ENCODE measurements around the gene CASKIN2. TPM values are rescaled to one million over a fixed set of nuclear protein-coding genes. Genes with fewer than 3 reads are reported as not detected.

The CASKIN2 gene
- total RNA-seq, 1 donor: 0.10 TPM

DNA sequence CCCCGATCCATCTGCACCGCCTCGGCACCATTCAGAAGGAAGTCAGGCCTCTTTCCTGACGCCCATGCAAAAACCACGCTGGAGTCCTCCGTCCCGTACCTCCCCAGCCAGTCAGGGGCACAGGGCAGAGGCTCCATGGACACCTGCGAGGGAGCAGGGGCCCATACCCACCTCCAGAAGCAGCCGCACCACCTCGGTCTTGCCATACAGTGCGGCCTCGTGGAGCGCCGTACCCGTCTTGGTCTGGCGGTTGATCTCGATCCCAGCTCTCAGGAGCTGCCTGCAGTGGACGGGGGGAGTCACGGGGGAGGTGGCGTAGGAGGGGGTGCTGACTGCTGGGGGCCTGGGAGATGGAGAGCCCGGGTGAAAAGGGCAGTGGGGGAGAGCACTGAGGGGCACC lies 9.2 kb downstream of the CASKIN2 start:
- no peaks in the 10 kb centered on the region for H3K27me3 ChIP-seq (ENCODE audit: insufficient read depth, low read length)
- no peak overlapping the region for H3K4me3 ChIP-seq (ENCODE audit: low read length)

DNA sequence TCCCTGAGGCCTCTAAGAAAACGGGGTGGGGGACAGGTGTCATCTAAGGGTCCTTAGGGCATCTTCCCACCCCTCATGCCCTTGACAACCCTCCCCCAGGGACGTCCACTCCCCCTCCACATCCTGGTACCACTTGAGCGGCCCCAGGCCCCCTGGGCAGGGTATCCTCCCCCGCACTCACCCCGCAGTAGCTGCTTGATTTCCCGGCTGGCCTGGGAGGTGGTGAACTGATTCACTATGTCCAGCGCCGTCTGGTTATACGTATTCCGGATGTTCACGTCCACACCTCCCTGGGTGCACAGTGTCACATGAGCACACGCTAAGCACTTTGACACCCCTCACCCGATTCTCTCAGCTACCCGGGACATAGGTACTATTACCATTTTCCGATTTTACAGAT lies 9.7 kb downstream of the CASKIN2 start:
- Histone ChIP-seq H3K4me3 (ENCODE audit: low read length) (no peak overlapping the region), H3K4me1 (ENCODE audit: insufficient read depth, low read length) (no peaks in the 10 kb centered on the region)

More for the DNA sequence above, 9.2 kb downstream of the CASKIN2 start:
- Histone ChIP-seq H3K9me3 (ENCODE audit: low read depth, low read length) (no peaks in the 10 kb centered on the region), H3K4me1 (ENCODE audit: insufficient read depth, low read length) (no peaks in the 10 kb centered on the region)

DNA sequence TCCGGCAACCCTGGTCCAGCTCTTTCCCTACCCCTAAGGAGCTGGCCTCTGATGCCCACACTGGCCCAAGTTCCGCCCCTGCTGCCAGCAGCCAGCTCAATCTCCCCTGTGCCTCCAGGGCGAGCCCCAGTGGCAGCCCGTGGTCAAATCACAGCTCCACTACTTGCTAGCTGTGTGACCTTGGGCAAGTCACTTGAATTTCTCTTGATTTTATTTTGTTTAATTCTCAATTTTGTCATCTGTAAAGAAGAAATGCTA lies 10.3 kb downstream of the CASKIN2 start:
- Histone ChIP-seq H3K9me3 (ENCODE audit: low read depth, low read length) (no peaks in the 10 kb centered on the region), H3K27me3 (ENCODE audit: insufficient read depth, low read length) (no peaks in the 10 kb centered on the region), H3K4me3 (ENCODE audit: low read length) (no peak overlapping the region)

More for the DNA sequence above, 9.7 kb downstream of the CASKIN2 start:
- Histone ChIP-seq H3K9me3 (ENCODE audit: low read depth, low read length) (no peaks in the 10 kb centered on the region), H3K27me3 (ENCODE audit: insufficient read depth, low read length) (no peaks in the 10 kb centered on the region)

DNA sequence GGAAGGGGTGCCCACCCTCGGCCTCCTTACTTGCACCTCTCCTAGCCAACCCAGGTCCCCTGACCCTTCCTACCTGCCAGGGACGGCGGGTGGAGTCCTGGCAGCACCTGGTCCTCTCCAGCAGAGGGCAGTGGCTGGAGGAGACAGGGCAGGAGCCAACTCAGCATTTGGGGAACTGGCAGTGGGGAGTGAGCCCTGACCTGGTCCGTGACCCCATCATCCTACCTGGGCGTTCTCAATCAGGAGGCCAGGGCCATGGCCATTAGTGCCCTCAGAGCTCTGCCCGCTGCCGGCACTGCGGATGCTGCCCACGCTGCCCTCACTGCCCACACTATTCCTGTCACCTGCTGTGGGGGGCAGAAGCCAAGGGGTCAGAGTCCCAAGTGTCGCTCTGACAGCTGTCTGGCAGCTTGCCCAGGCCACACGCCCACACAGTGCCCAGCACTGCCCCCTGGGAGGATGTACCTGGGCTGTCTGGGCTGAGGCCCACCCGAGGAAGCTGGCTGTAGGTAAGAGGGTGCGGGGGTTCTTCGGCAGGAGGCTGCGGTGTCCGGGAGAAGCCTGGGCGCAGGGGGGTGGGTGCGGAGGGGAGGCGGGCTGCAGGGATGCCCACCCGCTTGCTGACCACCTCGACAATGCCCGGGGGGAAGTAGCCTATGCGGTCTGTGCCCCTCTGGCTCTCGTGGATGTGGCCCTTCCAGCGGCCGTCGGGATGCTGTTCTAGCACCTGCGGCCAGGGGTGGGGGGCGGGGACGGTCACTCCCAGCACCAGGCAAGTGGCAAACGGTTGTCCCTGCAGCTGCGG lies 10.8 kb downstream of the CASKIN2 start:
- H3K4me1 ChIP-seq (ENCODE audit: insufficient read depth, low read length): no peaks in the 10 kb centered on the region
- H3K27me3 ChIP-seq (ENCODE audit: insufficient read depth, low read length): no peaks in the 10 kb centered on the region
- H3K9me3 ChIP-seq (ENCODE audit: low read depth, low read length): no peaks in the 10 kb centered on the region
- no peak overlapping the region for H3K4me3 ChIP-seq (ENCODE audit: low read length)

More for the DNA sequence above, 10.3 kb downstream of the CASKIN2 start:
- H3K4me1 ChIP-seq (ENCODE audit: insufficient read depth, low read length): no peaks in the 10 kb centered on the region

DNA sequence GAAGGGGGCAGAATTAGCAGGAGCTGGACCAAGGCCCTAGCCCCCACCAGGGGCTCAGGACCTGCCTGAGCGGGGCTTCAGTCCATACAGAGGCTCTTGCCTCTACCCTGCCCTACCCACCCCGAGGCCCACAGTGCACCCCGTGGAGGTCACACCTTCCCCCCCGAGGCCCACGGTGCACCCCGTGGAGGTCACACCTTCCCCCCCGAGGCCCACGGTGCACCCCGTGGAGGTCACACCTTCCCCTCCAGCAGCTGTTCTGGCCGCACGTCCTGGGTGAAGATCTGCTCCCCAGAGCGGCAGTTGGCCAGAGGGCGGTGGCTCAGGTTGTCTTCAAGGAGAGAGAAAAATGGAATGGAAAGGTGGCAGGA lies 11.4 kb downstream of the CASKIN2 start:
- Histone ChIP-seq H3K4me3 (ENCODE audit: low read length) (no peak overlapping the region), H3K4me1 (ENCODE audit: insufficient read depth, low read length) (no peaks in the 10 kb centered on the region)

DNA sequence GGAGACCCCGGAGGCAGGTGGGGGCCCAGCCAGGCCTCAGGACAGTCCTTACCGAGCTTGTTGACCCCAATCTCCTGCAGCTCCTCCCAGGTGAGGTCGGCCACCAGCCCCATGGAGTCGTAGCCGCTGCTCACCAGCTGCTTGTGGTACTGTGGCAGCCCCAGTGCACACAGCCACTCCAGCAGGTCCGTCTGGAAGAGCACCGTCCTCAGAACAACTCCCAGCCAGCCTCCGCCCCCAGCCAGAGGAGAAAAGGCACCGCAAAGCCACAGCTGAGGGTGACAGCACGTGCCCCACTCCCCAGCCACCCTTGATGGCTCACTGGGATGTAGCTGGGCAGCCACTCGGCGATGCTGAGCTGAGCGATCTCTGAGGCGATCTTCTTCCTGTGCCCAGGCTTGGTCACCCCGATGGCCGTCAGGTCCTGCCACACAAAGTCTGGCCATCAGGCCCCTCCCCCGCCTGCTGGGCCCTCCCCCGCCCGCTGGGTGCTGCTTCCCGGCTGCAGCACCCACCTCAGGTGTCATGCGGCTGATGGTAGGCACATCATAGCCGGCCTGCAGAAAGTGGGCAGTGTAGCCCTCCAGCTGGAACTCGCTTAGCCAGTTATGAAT lies 11.9 kb downstream of the CASKIN2 start:
- no peaks in the 10 kb centered on the region for H3K9me3 ChIP-seq (ENCODE audit: low read depth, low read length)
- H3K4me1 ChIP-seq (ENCODE audit: insufficient read depth, low read length): no peaks in the 10 kb centered on the region
- H3K4me3 ChIP-seq (ENCODE audit: low read length): no peak overlapping the region

More for the DNA sequence above, 11.4 kb downstream of the CASKIN2 start:
- Histone ChIP-seq H3K9me3 (ENCODE audit: low read depth, low read length) (no peaks in the 10 kb centered on the region), H3K27me3 (ENCODE audit: insufficient read depth, low read length) (no peaks in the 10 kb centered on the region)

DNA sequence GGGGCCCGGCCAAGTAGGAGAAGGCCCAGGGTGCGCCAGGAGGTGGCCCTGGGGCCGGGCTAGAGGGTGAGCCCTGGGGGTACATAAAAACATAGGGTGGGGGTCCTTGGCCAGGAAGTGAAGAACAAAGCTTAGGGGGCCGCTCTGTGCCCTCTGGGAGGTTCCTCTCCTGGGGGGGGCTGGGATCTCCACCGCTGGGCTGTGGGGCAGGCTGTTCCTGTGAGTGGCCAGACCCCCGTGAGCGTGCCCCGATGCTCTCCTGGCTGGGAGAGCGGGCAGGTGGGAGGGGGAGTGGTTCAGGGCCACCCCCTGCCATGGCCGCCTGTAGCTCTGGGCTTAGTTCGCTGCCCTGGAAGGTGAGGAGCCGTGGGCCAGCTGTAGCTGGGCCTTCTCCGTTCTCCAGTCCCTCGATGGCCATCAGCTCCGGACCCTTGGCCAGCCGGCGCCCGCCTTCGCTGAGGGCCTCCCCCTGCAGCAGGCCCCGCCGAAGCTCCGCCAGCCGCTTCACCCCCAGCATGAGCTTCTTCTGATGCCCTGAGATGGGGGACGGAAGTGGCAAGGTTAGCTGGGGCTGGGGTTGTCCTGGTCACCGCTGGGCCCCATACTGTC lies 12.5 kb downstream of the CASKIN2 start:
- no peaks in the 10 kb centered on the region for H3K27me3 ChIP-seq (ENCODE audit: insufficient read depth, low read length)
- H3K4me3 ChIP-seq (ENCODE audit: low read length): no peak overlapping the region
- no peaks in the 10 kb centered on the region for H3K4me1 ChIP-seq (ENCODE audit: insufficient read depth, low read length)
- no peaks in the 10 kb centered on the region for H3K9me3 ChIP-seq (ENCODE audit: low read depth, low read length)

More for the DNA sequence above, 11.9 kb downstream of the CASKIN2 start:
- no peaks in the 10 kb centered on the region for H3K27me3 ChIP-seq (ENCODE audit: insufficient read depth, low read length)

DNA sequence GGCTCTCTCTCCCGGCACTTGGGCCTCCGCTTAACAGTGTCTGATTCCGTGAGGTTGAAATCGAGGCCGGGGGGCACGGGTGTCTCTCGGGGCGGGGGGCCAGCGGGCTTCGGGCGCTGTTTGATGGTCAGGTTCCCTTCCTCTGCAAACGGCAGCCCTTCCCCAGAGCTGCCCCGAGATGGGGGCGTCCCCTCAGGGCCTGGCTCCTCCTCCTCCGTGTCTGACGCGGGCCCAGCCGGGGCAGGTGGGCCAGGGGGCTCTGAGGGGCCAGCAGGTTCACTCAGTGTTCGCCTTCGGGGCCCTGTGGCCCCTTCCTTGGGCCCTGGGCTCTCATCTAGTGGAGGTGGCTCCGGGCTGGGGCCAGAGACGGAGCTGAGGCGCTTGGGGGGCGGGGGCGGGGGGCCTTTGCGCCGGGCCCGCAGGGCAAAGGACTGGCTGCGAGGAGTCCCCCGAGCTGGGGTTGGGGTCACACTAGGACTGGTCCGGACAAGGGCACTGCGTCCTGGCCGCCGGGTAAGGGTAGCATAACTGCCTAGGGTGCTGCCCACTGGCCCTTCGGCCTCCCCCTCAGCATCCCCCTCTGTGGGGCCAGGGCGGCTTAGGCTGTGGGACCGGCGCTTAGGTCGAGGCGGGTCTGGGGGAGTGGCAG lies 13.1 kb downstream of the CASKIN2 start:
- H3K27me3 ChIP-seq (ENCODE audit: insufficient read depth, low read length): no peaks in the 10 kb centered on the region
- no peak overlapping the region for H3K4me3 ChIP-seq (ENCODE audit: low read length)
- H3K4me1 ChIP-seq (ENCODE audit: insufficient read depth, low read length): no peaks in the 10 kb centered on the region
- H3K9me3 ChIP-seq (ENCODE audit: low read depth, low read length): no peaks in the 10 kb centered on the region

DNA sequence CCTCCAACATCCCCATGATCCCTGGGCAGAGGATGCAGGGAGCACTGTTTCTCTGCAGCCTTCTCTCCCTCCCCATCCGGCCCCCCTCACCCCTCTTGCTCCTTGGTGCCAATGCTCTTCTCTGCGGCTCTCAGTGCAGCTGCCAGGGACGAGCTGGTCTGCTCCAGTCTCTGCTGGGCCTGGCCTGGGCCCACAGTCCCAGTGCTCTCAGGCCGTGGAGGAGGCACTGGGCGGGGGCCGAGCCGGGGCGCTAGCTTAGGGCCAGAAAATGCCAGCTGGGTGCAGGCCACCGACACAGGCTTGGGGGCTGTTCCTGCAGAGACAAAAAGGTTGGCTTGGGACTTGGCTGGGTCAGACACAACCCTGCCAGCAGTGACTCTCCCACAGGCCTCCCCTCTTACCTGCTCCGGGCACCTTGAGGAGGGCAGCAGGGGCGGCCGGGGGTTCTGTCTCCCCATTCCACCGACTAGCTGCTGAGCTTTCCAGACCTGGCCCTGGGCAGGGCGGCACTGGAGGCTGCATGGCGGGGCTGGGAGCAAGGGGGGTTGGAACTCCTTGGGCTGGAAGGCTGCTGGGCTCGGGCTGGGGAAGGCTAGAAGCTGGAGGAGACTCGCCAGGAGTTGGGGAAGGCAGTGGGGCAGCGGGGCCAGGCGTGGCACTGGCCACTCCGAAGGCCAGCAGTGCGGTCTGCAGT lies 13.8 kb downstream of the CASKIN2 start:
- no peaks in the 10 kb centered on the region for H3K4me1 ChIP-seq (ENCODE audit: insufficient read depth, low read length)
- no peaks in the 10 kb centered on the region for H3K9me3 ChIP-seq (ENCODE audit: low read depth, low read length)
- no peak overlapping the region for H3K4me3 ChIP-seq (ENCODE audit: low read length)
- no peaks in the 10 kb centered on the region for H3K27me3 ChIP-seq (ENCODE audit: insufficient read depth, low read length)

DNA sequence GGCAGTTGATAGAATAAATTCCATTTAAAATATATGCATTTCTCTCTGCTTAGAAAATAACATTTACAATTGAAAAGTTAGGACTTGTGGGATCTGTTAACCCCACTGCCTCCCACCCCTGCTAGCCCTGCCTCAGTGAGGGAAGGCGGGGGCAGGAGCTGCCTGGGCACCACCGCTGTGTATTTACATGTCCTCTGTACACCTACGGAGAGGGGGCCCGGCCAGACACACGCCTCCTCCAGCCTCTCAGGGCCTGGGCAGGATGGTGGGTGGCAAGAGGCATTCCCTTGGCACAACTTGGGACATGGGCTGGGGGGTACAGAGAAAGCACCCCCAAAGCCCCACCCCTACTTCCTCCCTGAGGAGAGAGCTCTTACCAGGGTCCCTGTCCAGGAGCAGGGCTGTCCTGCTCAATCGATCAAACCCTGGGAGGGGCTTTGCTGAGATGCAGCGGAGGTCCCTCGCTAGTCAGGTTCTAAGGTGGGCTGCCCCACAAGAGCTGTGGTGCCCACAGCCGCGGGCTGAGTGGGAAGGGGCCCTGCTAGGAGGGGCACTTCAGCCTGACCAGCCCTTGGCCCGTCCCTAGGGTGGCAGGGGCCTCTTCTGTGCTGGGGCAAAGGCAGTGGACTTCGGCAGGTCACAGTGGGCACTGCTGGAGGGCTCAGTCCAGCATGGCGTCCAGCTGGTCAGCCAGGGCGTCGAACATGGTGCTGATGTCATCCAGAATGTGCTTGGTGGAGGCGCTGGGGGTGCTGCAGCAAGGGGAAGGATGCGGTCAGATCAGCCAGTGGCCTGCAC lies 14.7 kb downstream of the CASKIN2 start:
- H3K4me3 ChIP-seq (ENCODE audit: low read length): no peak overlapping the region
- no peaks in the 10 kb centered on the region for H3K9me3 ChIP-seq (ENCODE audit: low read depth, low read length)
- no peaks in the 10 kb centered on the region for H3K4me1 ChIP-seq (ENCODE audit: insufficient read depth, low read length)
- H3K27me3 ChIP-seq (ENCODE audit: insufficient read depth, low read length): no peaks in the 10 kb centered on the region

DNA sequence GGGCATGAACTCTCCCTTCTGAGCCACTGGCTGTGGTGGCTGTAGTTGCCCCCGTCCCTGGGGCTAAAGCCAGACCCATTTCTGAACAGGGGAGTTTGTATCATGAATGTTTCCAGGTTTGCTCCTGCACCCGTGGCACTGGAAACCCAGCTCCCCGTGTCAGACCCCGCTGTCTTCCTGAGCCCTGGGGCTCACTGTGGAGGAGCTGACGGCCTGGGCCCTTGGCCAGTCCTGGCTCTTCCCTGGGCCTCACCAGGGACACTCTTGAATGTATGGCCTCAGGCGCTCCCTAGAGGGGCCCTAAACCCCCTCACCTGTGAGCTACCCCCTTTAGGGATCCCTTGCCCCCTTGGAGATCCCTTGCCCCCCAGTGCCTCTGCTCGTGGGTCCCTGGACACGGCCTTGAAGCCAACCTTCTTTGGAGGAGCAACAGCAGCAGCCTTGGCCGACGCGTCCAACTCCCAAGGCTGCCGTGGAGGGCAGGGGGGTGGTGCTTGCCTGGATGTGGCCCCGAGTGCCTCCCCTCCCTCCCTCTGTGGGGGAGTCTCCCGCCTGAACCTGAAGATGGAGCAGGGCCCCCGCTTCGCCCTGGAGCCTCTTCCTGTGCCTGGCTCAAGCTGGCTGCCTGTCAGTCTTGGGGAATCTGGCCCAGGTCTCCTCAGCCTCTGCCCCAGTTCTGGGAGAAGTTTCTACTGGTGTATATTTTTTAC lies 15.9 kb downstream of the CASKIN2 start:
- Histone ChIP-seq H3K27me3 (ENCODE audit: insufficient read depth, low read length) (no peaks in the 10 kb centered on the region), H3K4me3 (ENCODE audit: low read length) (no peak overlapping the region), H3K9me3 (ENCODE audit: low read depth, low read length) (no peaks in the 10 kb centered on the region), H3K4me1 (ENCODE audit: insufficient read depth, low read length) (no peaks in the 10 kb centered on the region)

DNA sequence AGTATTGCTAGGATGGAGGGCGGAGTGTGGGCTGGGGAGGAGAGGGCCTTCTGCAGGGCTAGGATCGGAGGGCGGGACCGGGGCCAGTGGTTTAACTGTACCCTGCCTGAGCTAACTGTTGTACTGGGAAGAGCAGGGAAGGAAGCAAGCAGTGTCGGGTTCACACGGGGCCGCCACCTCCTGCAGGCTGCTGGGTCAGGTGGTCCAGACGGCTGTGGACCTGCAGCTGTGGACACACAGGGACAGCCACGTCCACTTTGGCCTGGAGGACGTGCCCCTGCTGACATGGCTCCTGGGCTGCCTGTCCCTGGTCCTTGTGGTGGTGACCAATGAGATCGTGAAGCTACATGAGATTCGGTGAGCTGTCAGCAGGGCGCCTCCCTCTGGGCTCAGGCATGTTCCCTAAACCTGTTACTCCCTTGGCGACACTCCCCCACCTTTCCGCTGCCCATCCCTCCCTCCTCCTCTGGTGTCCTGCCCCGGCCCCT lies 16.6 kb downstream of the CASKIN2 start:
- Histone ChIP-seq H3K4me3 (ENCODE audit: low read length) (no peak overlapping the region), H3K4me1 (ENCODE audit: insufficient read depth, low read length) (no peaks in the 10 kb centered on the region), H3K9me3 (ENCODE audit: low read depth, low read length) (no peaks in the 10 kb centered on the region), H3K27me3 (ENCODE audit: insufficient read depth, low read length) (no peaks in the 10 kb centered on the region)

DNA sequence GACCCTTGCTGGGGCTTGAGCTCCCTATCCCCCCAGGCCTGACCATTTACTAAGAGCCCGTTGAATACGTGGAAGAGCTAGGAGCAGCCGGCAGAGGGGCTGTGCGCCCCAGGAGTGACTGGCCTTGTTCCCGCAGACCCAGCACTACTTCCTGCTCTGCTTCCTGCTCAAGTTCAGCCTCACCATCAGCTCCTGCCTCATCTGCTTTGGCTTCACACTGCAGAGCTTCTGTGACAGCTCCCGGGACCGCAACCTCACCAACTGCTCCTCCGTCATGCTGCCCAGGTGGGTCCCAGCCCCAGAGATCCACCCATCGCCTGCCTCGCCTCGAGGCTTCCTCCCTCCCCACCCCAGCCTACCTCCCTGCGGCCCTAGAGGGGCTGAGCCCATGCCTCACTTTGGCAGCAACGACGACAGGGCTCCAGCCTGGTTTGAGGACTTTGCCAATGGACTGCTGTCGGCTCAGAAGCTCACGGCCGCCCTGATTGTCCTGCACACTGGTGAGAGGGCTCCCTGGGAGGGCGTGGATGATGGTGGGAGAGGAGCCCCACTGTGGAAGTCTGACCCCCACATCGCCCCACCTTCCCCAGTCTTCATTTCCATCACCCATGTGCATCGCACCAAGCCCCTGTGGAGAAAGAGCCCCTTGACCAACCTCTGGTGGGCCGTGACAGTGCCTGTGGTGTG lies 17.2 kb downstream of the CASKIN2 start:
- no peaks in the 10 kb centered on the region for H3K9me3 ChIP-seq (ENCODE audit: low read depth, low read length)
- H3K27me3 ChIP-seq (ENCODE audit: insufficient read depth, low read length): no peaks in the 10 kb centered on the region
- H3K4me1 ChIP-seq (ENCODE audit: insufficient read depth, low read length): no peaks in the 10 kb centered on the region
- H3K4me3 ChIP-seq (ENCODE audit: low read length): no peak overlapping the region

Measured in mononuclear cell (primary cell).